ENCODE results near the gene BARHL1.

The BARHL1 gene

GRCh38 chr9:132582276-132582785 lies at the start of gene BARHL1:
Gene BARHL1 (plus strand): TSS chr9:132582606. CDS start chr9:132582798, 192 bp downstream.
- DNase-seq (ENCODE audit: low read depth) = no peak

- DNase-seq (ENCODE audit: low read depth) = no peak
Observed at GRCh38 chr9:132534832-132535231, 47.6 kb upstream of the BARHL1 start.

DNA sequence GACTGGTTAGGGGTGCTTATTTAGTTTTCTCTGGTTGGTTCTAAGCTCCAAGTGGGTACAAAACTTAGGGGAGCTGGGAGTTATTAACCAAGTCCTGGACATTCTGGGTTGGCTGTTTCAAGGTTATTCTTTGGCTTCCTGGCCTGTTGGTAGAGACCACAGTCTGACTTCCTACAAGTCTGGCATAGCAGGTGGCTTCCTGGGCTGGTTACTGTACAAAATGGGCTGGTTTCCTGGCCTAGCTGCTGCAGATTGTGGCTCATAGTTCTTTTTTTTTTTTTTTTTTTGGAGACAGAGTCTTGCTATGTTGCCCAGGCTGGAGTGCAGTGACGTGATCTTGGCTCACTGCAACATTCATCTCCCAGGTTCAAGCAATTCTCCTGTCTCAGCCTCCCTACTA lies 46.3 kb upstream of the BARHL1 start:
- DNase-seq (ENCODE audit: low read depth) = no peak

- DNase-seq (ENCODE audit: low read depth) = no peak
Observed at GRCh38 chr9:132537352-132537751, 45.1 kb upstream of the BARHL1 start.

- no peak for DNase-seq (ENCODE audit: low read depth)
Observed at GRCh38 chr9:132538071-132538470, 44.3 kb upstream of the BARHL1 start.

GRCh38 chr9:132539096-132539495 lies 43.3 kb upstream of the BARHL1 start:
- no peak for DNase-seq (ENCODE audit: low read depth)

DNA sequence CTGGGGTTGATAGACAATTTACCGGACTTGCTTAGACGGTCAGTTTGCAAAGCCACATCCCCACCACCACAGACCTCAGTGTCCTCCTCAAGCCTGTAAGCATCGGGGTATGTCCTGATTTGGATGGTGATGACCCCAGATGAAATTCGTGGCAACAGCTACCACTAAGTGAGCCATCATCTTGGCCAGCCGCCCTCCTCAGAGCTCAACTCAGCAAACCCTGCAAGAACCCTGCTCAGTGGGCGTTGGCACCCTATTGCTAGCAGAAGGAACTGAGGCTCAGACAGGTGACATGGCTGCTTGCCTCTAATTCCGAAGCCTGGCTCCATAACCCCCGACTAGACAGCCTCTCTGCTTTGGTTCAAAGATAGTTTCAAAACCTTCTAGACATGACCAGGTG lies 41.4 kb upstream of the BARHL1 start:
- no peak for DNase-seq (ENCODE audit: low read depth)

DNA sequence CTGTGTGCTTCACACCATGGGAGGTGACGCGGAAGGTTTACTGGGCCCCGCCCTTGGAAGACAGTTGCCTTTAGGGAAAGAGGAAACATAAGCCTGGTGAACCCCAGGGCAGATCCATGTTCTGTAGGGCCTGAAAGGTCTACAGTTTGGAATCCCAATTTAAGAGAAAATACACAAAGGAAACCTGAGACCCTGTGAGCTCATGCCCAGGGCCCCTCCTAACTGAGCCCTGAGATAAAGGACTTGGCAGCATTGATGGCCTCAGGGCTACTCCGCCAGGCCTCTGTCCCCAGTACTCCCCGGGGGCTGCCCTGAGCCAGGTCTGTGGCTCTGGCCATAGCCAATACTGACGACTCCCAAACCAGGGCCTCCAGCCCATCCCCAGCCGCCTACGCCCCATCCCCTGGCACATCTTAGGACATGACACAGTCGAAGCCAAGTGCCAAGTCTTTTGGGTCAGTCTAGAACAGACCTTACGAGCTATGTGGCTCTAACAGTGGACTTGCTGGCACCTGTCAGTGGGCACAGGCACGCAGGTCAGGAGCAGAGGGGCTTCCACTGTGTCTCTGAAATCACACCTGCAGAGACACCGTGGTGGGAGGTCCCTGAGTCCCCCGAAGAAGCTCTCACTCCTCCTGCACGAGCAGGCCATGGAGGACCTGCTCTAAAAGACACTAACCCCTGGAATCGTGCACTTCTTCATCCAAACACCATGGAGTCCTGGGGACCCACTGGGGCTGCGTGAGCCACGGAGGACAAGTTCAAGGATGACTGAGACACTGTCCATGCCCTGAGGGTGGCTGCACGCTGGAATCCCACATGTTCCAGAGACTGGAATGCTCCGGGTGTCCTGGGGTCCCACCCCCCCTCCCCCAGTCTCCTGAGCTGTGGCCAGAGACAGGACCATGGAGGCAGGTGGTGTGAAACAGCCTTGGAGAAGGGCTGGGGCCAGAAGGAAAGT lies 40.3 kb upstream of the BARHL1 start:
- DNase-seq (ENCODE audit: low read depth) = no peak

DNA sequence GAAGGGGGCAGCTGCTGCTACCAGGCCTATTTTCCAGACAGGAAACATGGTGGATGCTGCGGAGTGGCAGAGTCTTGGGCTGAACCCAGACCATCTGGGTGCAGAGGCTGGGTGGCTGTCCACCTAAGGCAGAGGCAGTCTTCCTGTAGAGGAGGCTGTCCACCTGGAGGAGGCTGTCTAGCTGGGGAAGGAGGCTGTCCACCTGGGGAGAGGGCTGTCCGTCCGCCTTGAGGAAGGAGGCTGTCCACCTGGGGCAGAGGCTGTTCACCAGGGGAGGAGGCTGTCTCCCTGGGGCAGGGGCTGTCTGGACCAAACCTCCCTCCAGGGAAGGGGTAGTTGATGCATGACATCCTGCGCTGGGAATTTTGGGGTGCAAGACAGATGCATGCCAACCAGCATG lies 39.2 kb upstream of the BARHL1 start:
- no peak for DNase-seq (ENCODE audit: low read depth)

DNA sequence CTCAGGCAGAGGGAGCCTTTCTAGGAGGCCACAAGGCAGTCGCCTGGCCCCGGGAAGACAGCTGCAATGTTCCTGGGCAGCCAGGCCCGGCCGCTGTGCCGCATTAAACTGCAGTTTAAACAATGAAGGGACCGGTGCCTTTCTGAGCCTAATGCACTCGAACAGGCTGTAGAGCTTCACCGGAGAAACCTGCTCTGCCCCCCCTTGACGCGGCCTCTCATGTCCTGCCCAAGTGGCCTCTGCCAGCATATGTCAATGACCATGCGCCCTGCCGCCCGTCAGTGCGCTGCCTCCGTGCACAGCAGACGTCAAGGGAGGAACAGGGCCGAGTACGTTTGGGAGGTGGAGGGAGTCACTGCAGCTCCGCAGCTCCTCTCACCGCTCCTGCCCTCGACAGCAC lies 38.4 kb upstream of the BARHL1 start:
- no peak for DNase-seq (ENCODE audit: low read depth)

DNA sequence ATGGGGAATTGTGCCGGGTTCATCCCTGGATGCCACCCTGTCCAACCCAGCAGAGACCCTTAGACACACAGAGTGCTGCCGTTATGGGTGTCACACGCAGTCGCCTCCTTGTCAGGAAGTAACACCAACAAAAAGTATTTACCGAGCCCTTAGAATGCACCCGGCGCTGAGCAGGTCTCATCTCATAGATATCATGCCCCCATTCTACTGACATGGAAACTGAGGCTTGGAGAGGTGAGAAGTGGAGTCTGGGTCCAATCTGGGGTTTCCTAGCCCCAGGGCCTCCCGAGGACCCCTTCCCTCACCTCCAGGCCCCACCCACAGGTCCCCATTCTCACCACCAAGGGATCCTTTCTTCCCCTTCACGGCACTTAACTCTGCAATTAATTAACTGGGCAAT lies 36.8 kb upstream of the BARHL1 start:
- no peak for DNase-seq (ENCODE audit: low read depth)

- DNase-seq (ENCODE audit: low read depth) = no peak
Observed at GRCh38 chr9:132546148-132547051, 36.0 kb upstream of the BARHL1 start.

GRCh38 chr9:132547052-132547431 lies 35.4 kb upstream of the BARHL1 start:
- DNase-seq (ENCODE audit: low read depth) = no peak

GRCh38 chr9:132547436-132547835 lies 35.0 kb upstream of the BARHL1 start:
- DNase-seq (ENCODE audit: low read depth) = no peak

- DNase-seq (ENCODE audit: low read depth) = no peak
Observed at GRCh38 chr9:132547976-132548730, 34.3 kb upstream of the BARHL1 start.

GRCh38 chr9:132548751-132549640 lies 33.4 kb upstream of the BARHL1 start:
- no peak for DNase-seq (ENCODE audit: low read depth)

GRCh38 chr9:132551556-132551955 lies 30.9 kb upstream of the BARHL1 start:
- DNase-seq (ENCODE audit: low read depth) = no peak

GRCh38 chr9:132552041-132552440 lies 30.4 kb upstream of the BARHL1 start:
- DNase-seq (ENCODE audit: low read depth) = no peak

DNA sequence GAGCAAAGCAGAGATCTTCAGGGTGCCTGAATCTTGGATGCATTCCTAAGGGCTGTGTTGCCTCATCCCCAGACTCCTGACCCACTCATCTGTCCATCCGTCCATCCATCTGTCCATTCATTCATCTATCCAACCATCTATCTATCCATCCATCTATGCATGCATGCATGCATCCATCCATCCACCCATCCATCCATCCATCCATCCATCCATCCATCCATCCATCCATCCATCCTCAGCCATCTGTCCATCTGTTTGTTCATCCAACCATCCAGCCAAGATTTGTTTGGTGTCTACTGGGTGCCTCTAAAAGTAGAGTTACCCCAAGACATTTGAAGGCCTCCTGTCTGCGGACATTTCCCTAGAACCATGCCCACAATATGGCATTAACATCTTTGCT lies 27.7 kb upstream of the BARHL1 start:
- no peak for DNase-seq (ENCODE audit: low read depth)

DNA sequence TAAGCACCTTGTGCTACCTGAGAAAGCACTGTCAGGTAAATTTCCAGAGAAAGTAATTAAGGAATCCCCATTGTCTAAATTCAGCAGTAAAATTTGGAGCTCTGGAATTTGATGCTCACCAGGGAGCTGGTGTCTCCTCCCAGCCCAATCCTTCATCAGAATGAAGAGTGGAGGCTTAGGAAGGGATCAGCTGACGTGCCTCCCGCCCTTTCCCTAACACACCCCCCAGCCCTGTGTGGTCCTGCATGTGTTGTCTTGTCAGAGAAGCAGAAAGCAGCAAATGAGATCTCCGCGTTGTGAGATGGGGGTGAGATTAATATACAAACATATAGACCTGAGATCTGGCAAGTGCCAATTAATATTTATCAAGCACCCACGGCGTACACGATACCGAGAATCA lies 26.9 kb upstream of the BARHL1 start:
- no peak for DNase-seq (ENCODE audit: low read depth)

GRCh38 chr9:132556235-132556634 lies 26.2 kb upstream of the BARHL1 start:
- no peak for DNase-seq (ENCODE audit: low read depth)
